ENCODE data around the gene DFFA.

The DFFA gene

DNA sequence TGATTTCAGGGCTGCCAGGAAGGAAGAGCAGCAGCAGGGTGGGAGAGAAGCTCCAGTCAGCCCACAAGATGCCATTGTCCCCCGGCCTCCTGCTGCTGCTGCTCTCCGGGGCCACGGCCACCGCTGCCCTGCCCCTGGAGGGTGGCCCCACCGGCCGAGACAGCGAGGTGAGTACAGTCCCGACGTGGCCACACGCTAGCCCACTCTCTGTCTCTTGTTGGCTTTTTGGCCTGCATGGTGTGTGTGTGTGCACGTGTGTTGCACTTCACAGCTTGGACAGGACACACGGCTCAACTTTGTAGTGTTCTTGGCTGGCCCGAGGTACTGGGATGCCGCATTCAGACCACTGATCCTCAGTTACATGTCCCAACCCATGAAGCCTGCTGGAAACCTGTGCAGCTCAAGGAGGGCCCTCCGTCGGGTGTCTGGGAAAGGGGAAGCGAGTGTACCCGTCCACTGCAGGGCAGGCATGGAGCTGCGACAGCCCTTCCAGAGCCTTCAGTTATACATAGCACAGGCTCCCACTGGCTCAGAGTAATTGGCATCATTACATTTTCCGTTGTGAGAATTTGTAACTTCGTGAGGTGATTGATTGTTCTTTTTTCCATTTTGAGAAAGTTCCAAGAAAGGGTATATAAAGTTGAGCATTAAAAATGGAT is 22.0 kb downstream of the DFFA start:
- DNase-seq (ENCODE audit: low read depth) = no peak
- TF ChIP-seq MYC (IDR thresholded peaks at IDR 0.05; ENCODE audit: low read depth, low read length) = no peak
- TF ChIP-seq, protein P1, sequence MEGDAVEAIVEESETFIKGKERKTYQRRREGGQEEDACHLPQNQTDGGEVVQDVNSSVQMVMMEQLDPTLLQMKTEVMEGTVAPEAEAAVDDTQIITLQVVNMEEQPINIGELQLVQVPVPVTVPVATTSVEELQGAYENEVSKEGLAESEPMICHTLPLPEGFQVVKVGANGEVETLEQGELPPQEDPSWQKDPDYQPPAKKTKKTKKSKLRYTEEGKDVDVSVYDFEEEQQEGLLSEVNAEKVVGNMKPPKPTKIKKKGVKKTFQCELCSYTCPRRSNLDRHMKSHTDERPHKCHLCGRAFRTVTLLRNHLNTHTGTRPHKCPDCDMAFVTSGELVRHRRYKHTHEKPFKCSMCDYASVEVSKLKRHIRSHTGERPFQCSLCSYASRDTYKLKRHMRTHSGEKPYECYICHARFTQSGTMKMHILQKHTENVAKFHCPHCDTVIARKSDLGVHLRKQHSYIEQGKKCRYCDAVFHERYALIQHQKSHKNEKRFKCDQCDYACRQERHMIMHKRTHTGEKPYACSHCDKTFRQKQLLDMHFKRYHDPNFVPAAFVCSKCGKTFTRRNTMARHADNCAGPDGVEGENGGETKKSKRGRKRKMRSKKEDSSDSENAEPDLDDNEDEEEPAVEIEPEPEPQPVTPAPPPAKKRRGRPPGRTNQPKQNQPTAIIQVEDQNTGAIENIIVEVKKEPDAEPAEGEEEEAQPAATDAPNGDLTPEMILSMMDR (IDR thresholded peaks at IDR 0.05; ENCODE audit: low read depth, low read length) = no peak
- no peak for TF ChIP-seq POLR2A (IDR thresholded peaks at IDR 0.05; ENCODE audit: extremely low read depth, insufficient read length)
- TF ChIP-seq, protein P2, sequence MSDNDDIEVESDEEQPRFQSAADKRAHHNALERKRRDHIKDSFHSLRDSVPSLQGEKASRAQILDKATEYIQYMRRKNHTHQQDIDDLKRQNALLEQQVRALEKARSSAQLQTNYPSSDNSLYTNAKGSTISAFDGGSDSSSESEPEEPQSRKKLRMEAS (IDR thresholded peaks at IDR 0.05; ENCODE audit: low read depth, low read length) = no peak
- no peak overlapping the region for H3K4me3 ChIP-seq (ENCODE audit: low read depth, low read length)

DNA sequence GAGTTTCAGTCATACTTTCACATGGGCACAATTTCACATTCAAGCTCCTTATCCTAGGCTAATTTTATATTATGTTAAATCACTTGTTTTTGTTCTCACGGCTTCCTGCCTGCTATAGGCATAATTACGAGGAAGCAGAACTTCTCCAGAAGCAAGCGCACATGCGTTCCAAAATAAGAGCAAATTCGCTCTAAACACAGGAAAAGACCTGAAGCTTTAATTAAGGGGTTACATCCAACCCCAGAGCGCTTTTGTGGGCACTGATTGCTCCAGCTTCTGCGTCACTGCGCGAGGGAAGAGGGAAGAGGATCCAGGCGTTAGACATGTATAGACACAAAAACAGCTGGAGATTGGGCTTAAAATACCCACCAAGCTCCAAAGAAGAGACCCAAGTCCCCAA is 22.6 kb downstream of the DFFA start, which contains the start of gene CORT:
Gene CORT (plus strand): TSS at position 281 of the 400 bp plus-strand sequence. CDS start 193 bp downstream, outside the sequence.
- no peak within 1 kb of the TSS for H3K4me3 ChIP-seq (ENCODE audit: low read depth, low read length)
- TF ChIP-seq POLR2A (IDR thresholded peaks at IDR 0.05; ENCODE audit: extremely low read depth, insufficient read length) (no peak), MYC (IDR thresholded peaks at IDR 0.05; ENCODE audit: low read depth, low read length) (no peak)
- TF ChIP-seq, protein P1 (IDR thresholded peaks at IDR 0.05; ENCODE audit: low read depth, low read length) = no peak
- TF ChIP-seq, protein P2 (IDR thresholded peaks at IDR 0.05; ENCODE audit: low read depth, low read length) = no peak
- DNase-seq (ENCODE audit: low read depth) = no peak

DNA sequence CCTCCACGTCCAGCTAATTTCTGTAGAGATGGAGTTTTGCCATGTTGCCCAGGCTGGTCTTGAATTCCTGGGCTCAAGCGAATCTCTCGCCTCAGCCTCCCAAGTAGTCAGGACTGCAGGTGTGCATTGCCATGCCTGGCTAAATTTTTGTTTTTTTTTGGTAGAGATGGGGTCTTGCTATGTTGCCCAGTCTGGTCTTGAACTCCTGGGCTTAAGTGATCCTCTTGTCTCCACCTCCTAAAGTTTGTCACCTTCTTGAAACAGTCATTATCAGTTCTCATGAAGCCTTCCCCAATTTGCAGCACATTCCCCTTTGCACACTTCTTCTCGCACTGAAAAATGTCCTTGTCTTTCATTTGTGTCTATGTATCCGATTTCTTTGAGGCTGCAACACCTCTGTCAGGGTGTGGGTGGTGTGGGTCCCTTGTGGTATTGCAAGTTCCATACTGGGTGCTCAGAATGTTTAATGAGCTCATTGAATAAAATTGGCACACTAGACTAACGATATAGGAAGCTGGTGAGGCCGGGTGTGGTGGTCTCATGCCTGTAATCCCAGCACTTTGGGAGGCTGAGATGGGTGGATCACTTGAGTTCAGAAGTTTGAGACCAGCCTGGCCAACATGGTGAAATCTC is 25.4 kb downstream of the DFFA start:
- DNase-seq (ENCODE audit: low read depth) = no peak
- no peak overlapping the region for H3K4me3 ChIP-seq (ENCODE audit: low read depth, low read length)
- no peak for TF ChIP-seq POLR2A (IDR thresholded peaks at IDR 0.05; ENCODE audit: extremely low read depth, insufficient read length)
- TF ChIP-seq, protein P2 (IDR thresholded peaks at IDR 0.05; ENCODE audit: low read depth, low read length) = no peak

DNA sequence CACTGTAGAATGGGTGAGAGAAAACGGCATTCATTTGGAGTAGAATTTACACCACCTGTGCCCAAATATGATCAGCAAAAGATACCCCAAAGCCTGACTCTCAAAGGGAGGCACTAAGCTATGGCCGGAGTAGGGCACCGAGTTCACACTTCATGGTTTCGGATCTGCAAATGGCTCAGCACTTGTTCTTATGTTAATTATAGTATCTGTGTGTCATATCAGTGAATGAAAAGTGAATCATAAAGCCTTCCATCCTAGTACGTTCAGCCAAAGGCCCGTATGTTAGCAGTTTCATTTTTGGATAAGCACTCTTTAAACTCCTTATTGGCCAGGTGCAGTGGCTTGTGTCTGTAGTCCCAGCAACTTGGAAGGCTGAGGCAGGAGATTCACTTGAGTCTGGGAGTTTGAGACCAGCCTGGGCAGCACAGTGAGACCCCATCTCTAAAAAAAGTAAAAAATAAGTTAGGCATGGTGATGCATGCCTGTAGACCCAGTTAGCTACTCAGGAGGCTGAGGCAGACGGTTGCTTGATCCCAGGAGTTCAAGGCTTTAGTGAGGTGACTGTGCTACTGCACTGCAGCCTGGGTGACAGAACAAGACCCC is 27.4 kb downstream of the DFFA start:
- DNase-seq (ENCODE audit: low read depth) = no peak
- H3K4me3 ChIP-seq (ENCODE audit: low read depth, low read length) = no peak overlapping the region
- TF ChIP-seq, protein P1 (IDR thresholded peaks at IDR 0.05; ENCODE audit: low read depth, low read length) = no peak
- no peak for TF ChIP-seq MYC (IDR thresholded peaks at IDR 0.05; ENCODE audit: low read depth, low read length)
- TF ChIP-seq POLR2A (IDR thresholded peaks at IDR 0.05; ENCODE audit: extremely low read depth, insufficient read length) = no peak
- TF ChIP-seq, protein P2 (IDR thresholded peaks at IDR 0.05; ENCODE audit: low read depth, low read length) = no peak

DNA sequence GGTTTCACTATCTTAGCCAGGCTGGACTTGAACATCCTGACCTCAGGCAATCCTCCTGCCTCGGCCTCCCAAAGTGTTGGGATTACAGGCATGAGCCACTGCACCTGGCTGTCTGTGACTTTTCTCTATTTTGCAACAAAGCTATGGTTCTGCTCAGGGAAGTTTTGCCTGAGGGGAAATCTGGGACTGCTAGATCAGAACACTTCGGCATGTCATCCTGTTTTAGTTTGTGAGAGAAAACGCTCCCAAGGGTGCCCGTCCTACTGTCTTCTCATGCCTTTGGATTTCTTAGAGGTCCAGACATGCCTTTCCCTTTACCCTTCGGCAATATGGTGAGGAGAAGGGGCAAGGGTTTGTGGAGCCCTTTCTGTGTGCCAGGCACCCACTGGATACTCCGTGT is 28.1 kb downstream of the DFFA start:
- no peak overlapping the region for H3K4me3 ChIP-seq (ENCODE audit: low read depth, low read length)
- no peak for DNase-seq (ENCODE audit: low read depth)
- TF ChIP-seq POLR2A (IDR thresholded peaks at IDR 0.05; ENCODE audit: extremely low read depth, insufficient read length) = no peak
- TF ChIP-seq, protein P1 (IDR thresholded peaks at IDR 0.05; ENCODE audit: low read depth, low read length) = no peak
- TF ChIP-seq, protein P2 (IDR thresholded peaks at IDR 0.05; ENCODE audit: low read depth, low read length) = no peak
- no peak for TF ChIP-seq MYC (IDR thresholded peaks at IDR 0.05; ENCODE audit: low read depth, low read length)

DNA sequence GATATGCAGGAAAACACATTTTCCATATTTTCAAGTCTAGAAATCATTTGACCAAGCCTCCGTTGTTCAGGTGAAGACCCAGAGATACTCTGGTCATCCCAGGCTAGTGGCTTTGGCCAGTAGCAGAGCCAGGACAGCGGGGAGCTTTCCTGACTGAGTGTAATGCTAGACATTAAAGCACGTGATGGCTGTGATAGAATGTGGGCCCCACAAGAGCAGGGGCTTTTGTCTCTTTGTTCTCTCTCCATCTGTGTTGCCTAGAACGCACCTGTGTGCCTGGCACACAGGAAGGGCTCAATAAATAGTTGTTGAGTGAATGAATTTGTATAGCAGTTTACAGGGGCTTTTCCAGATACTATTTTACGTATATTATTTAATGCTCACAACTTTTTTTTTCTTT is 31.5 kb downstream of the DFFA start:
- TF ChIP-seq, protein P2 (IDR thresholded peaks at IDR 0.05; ENCODE audit: low read depth, low read length) = no peak
- no peak for TF ChIP-seq POLR2A (IDR thresholded peaks at IDR 0.05; ENCODE audit: extremely low read depth, insufficient read length)
- TF ChIP-seq, protein P1 (IDR thresholded peaks at IDR 0.05; ENCODE audit: low read depth, low read length) = no peak
- no peak for TF ChIP-seq MYC (IDR thresholded peaks at IDR 0.05; ENCODE audit: low read depth, low read length)
- DNase-seq (ENCODE audit: low read depth) = no peak
- H3K4me3 ChIP-seq (ENCODE audit: low read depth, low read length) = no peak overlapping the region
